Tibial nerve (tissue), 3 donors: Measurements from ENCODE around the gene KRT14.
"Not testable (repeated sequence)": the region's sequence is repeated elsewhere in the genome, so short reads cannot be mapped to it uniquely, and the experiment has no call there.

Experiments used
- POLR2A ChIP-seq, 2 donors: fragments of 450-650 bp; IDR thresholded peaks; one replicate each; pipeline ENCODE4 v1.6.1; 2017; ENCODE audit warnings: antibody characterized with exemption in 2 of 2, mild to moderate bottlenecking in 2 of 2, moderate library complexity in 2 of 2
- TF ChIP-seq, protein P1 (sequence below), 5 experiments: fragments of 200-600 bp in 3 of 5; fragments of 450-650 bp in 2 of 5; sonication (generic) in 3 of 5; IDR thresholded peaks; one replicate each; pipeline ENCODE4 v1.5.1; 2016 to 2019; ENCODE audit warnings: antibody characterized with exemption in 5 of 5, mild to moderate bottlenecking in 3 of 5, moderate library complexity in 2 of 5

DNA sequence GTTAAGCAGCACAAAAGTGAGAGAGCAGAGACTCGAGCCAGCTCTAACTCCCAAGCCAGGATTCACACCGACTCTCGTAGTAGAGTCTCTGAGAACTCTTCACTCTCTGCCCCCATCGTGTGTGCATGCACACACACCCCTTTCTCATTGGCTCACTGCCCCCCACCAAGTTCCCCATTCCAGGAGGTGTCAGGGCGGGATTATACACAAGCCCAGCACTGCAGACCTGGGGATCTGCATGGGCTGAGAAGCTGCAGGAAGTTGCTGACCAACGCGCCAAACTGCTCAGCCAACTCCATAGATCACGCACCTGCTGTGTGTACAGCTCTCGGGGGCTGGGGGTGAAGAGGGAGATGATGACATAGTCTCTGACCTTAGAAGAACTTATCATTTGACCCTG is 28.1 kb upstream of the KRT14 start:
- TF ChIP-seq, protein P1, sequence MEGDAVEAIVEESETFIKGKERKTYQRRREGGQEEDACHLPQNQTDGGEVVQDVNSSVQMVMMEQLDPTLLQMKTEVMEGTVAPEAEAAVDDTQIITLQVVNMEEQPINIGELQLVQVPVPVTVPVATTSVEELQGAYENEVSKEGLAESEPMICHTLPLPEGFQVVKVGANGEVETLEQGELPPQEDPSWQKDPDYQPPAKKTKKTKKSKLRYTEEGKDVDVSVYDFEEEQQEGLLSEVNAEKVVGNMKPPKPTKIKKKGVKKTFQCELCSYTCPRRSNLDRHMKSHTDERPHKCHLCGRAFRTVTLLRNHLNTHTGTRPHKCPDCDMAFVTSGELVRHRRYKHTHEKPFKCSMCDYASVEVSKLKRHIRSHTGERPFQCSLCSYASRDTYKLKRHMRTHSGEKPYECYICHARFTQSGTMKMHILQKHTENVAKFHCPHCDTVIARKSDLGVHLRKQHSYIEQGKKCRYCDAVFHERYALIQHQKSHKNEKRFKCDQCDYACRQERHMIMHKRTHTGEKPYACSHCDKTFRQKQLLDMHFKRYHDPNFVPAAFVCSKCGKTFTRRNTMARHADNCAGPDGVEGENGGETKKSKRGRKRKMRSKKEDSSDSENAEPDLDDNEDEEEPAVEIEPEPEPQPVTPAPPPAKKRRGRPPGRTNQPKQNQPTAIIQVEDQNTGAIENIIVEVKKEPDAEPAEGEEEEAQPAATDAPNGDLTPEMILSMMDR (IDR thresholded peaks at IDR 0.05): not testable (repeated sequence)
- not testable (repeated sequence) for TF ChIP-seq POLR2A (IDR thresholded peaks at IDR 0.05)
